ENCODE data around the gene EIF3I.

EIF3I gene

GRCh38 chr1:32240140-32240951 is 18.1 kb downstream of the EIF3I start (continued):
- no peak for TF ChIP-seq ZNF302 (tag by site-specific recombination; IDR thresholded peaks at IDR 0.05; ENCODE audit: low read depth)
- TF ChIP-seq ZNF121 (tag by site-specific recombination; IDR thresholded peaks at IDR 0.05), result no peak
- TF ChIP-seq, protein P1, sequence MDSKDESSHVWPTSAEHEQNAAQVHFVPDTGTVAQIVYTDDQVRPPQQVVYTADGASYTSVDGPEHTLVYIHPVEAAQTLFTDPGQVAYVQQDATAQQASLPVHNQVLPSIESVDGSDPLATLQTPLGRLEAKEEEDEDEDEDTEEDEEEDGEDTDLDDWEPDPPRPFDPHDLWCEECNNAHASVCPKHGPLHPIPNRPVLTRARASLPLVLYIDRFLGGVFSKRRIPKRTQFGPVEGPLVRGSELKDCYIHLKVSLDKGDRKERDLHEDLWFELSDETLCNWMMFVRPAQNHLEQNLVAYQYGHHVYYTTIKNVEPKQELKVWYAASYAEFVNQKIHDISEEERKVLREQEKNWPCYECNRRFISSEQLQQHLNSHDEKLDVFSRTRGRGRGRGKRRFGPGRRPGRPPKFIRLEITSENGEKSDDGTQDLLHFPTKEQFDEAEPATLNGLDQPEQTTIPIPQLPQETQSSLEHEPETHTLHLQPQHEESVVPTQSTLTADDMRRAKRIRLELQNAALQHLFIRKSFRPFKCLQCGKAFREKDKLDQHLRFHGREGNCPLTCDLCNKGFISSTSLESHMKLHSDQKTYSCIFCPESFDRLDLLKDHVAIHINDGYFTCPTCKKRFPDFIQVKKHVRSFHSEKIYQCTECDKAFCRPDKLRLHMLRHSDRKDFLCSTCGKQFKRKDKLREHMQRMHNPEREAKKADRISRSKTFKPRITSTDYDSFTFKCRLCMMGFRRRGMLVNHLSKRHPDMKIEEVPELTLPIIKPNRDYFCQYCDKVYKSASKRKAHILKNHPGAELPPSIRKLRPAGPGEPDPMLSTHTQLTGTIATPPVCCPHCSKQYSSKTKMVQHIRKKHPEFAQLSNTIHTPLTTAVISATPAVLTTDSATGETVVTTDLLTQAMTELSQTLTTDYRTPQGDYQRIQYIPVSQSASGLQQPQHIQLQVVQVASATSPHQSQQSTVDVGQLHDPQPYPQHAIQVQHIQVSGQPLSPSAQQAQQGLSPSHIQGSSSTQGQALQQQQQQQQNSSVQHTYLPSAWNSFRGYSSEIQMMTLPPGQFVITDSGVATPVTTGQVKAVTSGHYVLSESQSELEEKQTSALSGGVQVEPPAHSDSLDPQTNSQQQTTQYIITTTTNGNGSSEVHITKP (tag by site-specific recombination; IDR thresholded peaks at IDR 0.05), result peak; percentile 65
- TF ChIP-seq KLF1 (tag by site-specific recombination; IDR thresholded peaks at IDR 0.05), result peak; percentile 34; the same call in 1 of the 2 replicates
- no peak for TF ChIP-seq IKZF3 (tag by site-specific recombination; IDR thresholded peaks at IDR 0.05)
- TF ChIP-seq PATZ1 (tag by site-specific recombination; IDR thresholded peaks at IDR 0.05), result peak; percentile 36; the same call in 1 of the 2 replicates
- no peak for TF ChIP-seq ZNF768 (tag by site-specific recombination; IDR thresholded peaks at IDR 0.05)
- TF ChIP-seq, protein P2, sequence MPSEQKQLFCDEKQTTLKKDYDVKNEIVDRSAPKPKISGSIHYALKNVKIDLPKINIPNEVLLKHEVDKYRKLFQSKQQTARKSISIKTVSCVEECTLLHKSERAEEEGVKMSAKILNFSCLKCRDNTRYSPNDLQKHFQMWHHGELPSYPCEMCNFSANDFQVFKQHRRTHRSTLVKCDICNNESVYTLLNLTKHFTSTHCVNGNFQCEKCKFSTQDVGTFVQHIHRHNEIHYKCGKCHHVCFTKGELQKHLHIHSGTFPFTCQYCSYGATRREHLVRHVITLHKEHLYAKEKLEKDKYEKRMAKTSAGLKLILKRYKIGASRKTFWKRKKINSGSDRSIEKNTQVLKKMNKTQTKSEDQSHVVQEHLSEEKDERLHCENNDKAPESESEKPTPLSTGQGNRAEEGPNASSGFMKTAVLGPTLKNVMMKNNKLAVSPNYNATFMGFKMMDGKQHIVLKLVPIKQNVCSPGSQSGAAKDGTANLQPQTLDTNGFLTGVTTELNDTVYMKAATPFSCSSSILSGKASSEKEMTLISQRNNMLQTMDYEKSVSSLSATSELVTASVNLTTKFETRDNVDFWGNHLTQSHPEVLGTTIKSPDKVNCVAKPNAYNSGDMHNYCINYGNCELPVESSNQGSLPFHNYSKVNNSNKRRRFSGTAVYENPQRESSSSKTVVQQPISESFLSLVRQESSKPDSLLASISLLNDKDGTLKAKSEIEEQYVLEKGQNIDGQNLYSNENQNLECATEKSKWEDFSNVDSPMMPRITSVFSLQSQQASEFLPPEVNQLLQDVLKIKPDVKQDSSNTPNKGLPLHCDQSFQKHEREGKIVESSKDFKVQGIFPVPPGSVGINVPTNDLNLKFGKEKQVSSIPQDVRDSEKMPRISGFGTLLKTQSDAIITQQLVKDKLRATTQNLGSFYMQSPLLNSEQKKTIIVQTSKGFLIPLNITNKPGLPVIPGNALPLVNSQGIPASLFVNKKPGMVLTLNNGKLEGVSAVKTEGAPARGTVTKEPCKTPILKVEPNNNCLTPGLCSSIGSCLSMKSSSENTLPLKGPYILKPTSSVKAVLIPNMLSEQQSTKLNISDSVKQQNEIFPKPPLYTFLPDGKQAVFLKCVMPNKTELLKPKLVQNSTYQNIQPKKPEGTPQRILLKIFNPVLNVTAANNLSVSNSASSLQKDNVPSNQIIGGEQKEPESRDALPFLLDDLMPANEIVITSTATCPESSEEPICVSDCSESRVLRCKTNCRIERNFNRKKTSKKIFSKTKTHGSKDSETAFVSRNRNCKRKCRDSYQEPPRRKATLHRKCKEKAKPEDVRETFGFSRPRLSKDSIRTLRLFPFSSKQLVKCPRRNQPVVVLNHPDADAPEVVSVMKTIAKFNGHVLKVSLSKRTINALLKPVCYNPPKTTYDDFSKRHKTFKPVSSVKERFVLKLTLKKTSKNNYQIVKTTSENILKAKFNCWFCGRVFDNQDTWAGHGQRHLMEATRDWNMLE (tag by site-specific recombination; conservative IDR thresholded peaks at IDR 0.05; ENCODE audit: low read depth), result no peak
- peak; percentile 61 for TF ChIP-seq GLIS2 (tag by site-specific recombination; IDR thresholded peaks at IDR 0.05)
- TF ChIP-seq ZNF37A (tag by site-specific recombination; IDR thresholded peaks at IDR 0.05), result no peak
- 0 out of 2 replicates have a peak, but pooled peaks have one; percentile 26 for TF ChIP-seq ZNF394 (tag by site-specific recombination; IDR thresholded peaks at IDR 0.05; ENCODE audit: borderline replicate concordance)
- no peak for TF ChIP-seq ZNF292 (tag by site-specific recombination; IDR thresholded peaks at IDR 0.05; ENCODE audit: borderline replicate concordance, low read depth)
- TF ChIP-seq TRIM28 (IDR thresholded peaks at IDR 0.05; ENCODE audit: borderline replicate concordance, low read length), result no peak
- TF ChIP-seq ZNF664 (tag by site-specific recombination; IDR thresholded peaks at IDR 0.05), result no peak
- no peak for TF ChIP-seq BCL11A (tag by site-specific recombination; IDR thresholded peaks at IDR 0.05; ENCODE audit: low read depth)
- TF ChIP-seq, protein P3, sequence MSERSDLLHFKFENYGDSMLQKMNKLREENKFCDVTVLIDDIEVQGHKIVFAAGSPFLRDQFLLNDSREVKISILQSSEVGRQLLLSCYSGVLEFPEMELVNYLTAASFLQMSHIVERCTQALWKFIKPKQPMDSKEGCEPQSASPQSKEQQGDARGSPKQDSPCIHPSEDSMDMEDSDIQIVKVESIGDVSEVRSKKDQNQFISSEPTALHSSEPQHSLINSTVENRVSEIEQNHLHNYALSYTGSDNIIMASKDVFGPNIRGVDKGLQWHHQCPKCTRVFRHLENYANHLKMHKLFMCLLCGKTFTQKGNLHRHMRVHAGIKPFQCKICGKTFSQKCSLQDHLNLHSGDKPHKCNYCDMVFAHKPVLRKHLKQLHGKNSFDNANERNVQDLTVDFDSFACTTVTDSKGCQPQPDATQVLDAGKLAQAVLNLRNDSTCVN (tag by site-specific recombination; optimal IDR thresholded peaks at IDR 0.05), result peak; percentile 40
- TF ChIP-seq, protein P4, sequence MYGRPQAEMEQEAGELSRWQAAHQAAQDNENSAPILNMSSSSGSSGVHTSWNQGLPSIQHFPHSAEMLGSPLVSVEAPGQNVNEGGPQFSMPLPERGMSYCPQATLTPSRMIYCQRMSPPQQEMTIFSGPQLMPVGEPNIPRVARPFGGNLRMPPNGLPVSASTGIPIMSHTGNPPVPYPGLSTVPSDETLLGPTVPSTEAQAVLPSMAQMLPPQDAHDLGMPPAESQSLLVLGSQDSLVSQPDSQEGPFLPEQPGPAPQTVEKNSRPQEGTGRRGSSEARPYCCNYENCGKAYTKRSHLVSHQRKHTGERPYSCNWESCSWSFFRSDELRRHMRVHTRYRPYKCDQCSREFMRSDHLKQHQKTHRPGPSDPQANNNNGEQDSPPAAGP (tag by site-specific recombination; IDR thresholded peaks at IDR 0.05), result 0 out of 2 replicates have a peak, but pooled peaks have one; percentile 11
- no peak for TF ChIP-seq SCRT1 (tag by site-specific recombination; IDR thresholded peaks at IDR 0.05; ENCODE audit: borderline replicate concordance)
- TF ChIP-seq, protein P5, sequence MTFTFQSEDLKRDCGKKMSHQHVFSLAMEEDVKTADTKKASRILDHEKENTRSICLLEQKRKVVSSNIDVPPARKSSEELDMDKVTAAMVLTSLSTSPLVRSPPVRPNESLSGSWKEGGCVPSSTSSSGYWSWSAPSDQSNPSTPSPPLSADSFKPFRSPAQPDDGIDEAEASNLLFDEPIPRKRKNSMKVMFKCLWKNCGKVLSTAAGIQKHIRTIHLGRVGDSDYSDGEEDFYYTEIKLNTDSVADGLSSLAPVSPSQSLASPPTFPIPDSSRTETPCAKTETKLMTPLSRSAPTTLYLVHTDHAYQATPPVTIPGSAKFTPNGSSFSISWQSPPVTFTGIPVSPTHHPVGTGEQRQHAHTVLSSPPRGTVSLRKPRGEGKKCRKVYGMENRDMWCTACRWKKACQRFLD (tag by site-specific recombination; IDR thresholded peaks at IDR 0.05), result no peak
- TF ChIP-seq ZNF341 (tag by site-specific recombination; IDR thresholded peaks at IDR 0.05; ENCODE audit: low read depth), result peak; percentile 20; the same call in 1 of the 2 replicates
- no peak for TF ChIP-seq HOXA7 (CRISPR knock-in tag; IDR thresholded peaks at IDR 0.05; ENCODE audit: borderline replicate concordance)
- TF ChIP-seq ZNF701 (tag by site-specific recombination; IDR thresholded peaks at IDR 0.05), result no peak
- peak; percentile 37; the same call in 1 of the 2 replicates for TF ChIP-seq GLIS1 (tag by site-specific recombination; IDR thresholded peaks at IDR 0.05)
- peak; percentile 77 for TF ChIP-seq ZBTB20 (tag by site-specific recombination; IDR thresholded peaks at IDR 0.05)

Data from HEK293 (cell line).